NCI-H2081 treated with DMSO at 0.1 percent for 48 hours (cell line): ENCODE data around the gene DNAJC10.
"Not testable (repeated sequence)": the region's sequence is repeated elsewhere in the genome, so short reads cannot be mapped to it uniquely, and the experiment has no call there.

ENCODE experiments used
- DNase-seq: peaks from one replicate; lab custom pipeline; 2025; lab: John Stamatoyannopoulos, UW

DNAJC10 gene

DNA sequence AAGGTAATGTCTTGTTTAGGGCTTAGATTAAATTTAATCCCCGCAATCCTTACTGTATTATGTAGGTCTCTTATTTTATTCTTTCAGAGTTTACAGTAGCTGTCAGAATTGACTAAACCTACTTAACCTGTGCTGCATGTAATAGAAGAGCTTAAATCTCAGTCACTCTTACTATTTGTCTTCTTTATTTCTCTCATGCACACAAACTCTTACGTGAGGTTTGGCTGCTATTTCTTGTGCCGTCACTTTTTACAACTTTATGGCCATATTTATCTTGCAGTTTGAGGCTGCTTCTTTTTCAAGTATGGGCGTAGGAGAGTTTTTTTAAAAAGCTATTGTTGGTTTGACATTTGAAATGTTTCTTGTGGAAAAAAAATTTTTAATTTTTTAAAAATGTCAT is 12.0 kb downstream of the DNAJC10 start:
- no peak for DNase-seq

DNA sequence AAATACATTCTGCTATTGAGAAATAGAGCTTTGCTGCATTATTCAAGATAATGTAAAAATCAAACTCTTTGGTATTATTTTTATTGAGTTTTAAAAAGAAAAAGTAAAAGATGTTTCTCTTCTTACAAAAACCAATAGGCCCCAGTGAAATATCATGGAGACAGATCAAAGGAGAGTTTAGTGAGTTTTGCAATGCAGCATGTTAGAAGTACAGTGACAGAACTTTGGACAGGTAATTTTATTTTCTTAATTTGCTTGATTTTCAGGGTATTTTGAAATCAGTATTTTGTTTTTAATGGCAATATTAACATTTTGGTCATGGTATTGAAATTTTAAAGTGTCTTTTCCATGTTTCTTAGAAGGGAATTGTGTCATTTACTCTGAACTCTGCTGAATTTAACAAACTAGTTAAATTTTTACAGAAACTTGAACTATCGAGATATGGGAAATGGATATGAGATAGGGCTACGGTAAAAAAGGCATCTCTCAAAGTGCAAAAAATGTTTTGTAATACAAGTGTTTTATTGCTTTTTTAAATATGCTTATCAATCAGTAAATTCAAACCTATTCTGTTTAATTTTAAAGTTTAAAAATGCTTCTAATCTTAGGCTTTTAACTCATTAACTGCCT is 13.8 kb downstream of the DNAJC10 start:
- no peak for DNase-seq

DNA sequence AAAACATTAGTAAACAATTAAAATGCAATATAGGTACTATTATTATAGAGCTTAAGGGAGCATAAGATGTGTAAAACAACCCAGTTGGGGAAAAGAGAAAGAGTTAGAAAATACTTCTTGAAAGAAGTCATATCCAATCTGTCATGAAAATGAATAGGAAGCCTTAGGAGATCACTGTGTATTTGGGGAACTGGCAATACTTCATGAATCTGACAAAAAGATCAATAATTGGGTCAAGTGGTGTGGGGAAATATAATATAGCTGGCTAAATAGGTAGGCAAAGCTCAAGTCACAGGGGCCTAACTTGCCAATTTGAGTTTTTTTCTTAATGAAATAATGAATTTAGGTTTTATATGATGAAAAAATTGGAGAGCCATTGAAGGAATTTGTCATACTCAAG is 14.4 kb downstream of the DNAJC10 start:
- no peak for DNase-seq

DNA sequence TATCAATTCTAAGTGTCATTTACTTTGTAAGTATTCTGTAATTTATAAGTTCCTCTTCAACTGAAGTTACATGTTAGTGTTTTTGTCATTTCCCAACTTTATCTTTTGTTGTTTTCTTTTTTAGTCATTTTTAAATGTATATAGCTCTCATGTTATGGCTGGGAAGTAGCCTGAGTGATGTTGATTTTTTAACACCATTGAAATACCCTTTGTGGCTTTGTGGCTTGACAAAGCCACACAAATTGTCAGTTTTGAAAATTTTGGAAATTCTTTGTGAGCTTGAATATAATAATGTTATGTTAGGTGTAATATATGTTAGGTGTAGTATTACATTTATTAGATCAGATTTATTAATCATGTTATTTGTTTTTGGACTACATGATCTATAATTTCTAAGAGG is 16.7 kb downstream of the DNAJC10 start:
- DNase-seq: no peak

DNA sequence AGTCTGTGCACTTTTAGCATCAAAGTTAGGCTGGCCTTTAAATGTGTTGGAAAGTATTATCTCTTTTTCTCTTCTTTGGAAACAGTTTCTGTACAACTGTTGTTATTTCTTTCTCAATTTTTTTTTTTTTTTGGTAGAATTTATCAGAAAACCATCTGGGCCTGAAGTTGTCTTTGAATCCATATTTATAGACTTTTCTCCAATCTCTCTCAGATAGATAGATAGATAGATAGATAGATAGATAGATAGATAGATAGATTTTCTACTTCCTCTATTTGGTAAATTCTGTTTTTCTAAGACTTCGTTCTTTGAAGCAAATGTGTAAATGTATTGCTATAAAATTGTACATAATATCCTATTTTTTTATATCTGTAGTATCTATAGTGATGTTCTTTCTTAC is 17.5 kb downstream of the DNAJC10 start:
- DNase-seq: no peak

DNA sequence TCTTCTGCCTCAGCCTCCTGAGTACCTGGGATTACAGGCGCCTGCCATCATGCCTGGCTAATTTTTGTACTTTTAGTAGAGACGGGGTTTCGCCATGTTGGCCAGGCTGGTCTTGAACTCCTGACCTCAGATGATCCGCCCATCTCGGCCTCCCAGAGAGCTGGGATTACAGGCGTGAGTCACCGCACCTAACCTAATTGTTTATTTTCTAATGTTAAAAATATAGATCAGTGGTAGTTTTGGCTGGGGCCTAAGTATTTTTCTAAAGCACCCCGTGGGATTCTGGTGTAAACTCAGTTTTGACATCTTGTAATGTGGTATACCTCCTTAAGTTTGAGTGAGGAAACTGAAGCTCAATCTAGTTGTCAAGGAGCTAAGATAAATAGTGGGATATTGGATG is 20.8 kb downstream of the DNAJC10 start:
- not testable (repeated sequence) for DNase-seq

DNA sequence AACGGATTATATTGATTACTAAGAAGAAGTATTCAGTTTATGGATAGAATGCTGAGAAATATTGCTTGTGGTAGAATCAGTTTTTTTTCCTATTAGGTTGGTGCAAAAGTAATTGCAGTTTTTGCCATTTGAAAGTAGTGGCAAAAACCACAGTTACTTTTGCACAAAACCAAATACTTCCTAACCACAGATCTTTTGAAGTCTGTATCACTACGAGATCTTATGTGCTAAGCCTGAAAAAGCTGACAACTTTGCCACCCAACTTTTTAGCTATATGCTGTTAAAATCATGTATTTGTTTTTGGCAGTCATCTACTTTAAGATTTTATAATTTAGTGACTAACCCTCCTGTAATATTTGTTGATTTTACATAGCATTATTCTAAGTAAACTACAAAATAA is 24.6 kb downstream of the DNAJC10 start:
- no peak for DNase-seq

DNA sequence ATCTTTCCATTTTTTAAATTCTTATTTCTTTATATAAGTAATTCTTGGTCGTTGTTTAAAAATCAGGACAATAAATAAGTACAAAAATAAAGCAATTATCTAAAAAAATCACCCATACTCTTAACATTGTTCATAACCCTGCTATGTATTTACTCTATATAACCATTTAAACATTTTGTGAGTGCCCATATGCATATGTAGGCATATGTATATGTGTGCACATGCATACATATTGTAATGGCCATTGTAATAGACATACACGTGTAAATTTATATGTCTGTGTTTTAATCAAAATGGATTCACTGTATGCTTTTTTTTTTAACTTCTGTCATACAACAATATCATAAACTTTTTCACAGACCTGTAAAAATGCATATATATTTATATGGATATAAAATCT is 25.6 kb downstream of the DNAJC10 start:
- DNase-seq: no peak

DNA sequence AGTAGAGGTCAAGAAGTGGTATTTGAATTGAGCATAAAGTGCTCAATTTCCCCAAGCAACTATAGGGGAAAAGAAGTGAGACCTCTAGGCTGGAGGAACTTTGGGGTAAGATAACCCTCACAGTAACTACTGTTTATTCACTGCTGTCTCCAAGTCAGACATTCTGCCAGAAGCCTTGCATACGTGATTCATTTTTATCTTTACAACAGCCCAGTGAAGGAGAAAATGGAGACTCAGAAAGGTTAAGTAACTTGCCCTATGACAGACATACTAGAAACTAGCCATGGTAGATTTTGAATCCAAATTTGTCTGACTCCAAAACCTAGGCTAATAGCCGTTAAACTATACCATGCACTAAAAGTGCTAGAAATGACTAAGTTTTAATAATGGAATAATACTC is 28.4 kb downstream of the DNAJC10 start:
- DNase-seq: no peak

DNA sequence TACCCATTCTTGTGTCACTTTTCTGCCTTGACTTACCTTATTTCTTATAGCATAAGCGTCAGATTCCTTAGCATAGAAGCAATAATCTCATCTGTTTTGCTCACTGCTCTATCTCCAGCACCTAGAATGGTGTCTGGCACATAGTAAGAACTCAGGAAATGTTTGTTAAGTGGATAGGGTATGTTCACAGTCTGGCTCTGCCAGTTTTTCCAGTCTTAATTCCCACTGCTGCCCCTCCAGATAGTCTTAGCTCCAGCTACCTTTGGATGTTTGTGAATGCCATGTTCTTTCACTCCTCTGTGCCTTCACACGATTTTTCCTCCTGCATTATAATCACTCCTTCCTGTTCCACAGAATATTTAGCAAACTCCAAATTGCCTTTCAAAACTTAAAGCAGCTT is 29.0 kb downstream of the DNAJC10 start:
- DNase-seq: no peak

DNA sequence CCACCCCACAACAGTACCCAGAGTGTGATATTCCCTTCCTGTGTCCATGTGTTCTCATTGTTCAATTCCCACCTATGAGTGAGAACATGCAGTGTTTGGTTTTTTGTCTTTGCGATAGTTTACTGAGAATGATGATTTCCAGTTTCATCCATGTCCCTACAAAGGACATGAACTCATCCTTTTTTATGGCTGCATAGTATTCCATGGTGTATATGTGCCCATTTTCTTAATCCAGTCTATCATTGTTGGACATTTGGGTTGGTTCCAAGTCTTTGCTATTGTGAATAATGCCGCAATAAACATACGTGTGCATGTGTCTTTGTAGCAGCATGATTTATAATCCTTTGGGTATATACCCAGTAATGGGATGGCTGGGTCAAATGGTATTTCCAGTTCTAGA is 29.8 kb downstream of the DNAJC10 start:
- not testable (repeated sequence) for DNase-seq

DNA sequence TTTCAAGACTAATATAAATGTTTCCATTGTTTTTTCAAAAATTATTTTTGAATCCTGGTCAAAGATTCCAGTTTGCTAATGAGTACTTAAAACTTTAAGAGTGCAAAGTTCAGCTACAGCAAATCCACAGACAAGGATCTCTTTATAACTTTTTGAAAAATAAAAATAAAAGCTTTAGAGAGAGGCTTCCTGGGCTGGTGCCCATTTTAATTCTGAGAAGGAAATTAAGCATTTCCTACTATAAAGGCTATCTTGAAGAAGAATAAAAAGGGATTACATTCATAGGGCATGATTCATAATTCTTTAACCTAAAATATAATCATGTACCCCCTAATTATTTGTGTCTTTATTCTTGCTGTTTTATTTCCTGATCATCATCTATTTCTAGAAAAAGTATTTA is 38.2 kb downstream of the DNAJC10 start:
- no peak for DNase-seq

DNA sequence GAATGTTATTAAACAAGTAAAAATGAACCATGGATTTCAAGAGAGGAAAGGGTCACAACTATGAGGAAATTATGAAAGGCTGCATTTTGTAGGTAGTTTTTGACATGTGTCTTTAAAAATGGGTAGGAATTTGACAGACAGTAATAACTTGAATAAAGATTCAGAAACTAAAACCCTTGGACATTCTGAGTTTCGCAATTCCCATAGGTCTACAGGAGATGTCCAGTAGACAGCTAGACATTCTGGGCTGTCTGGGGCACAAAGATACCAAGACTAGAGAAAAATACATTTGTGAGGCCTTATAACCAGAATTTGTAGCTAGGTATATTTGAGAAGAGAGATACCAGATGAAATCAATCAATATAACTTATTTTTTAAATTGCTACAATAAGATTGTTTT is 42.3 kb downstream of the DNAJC10 start:
- DNase-seq: no peak

DNA sequence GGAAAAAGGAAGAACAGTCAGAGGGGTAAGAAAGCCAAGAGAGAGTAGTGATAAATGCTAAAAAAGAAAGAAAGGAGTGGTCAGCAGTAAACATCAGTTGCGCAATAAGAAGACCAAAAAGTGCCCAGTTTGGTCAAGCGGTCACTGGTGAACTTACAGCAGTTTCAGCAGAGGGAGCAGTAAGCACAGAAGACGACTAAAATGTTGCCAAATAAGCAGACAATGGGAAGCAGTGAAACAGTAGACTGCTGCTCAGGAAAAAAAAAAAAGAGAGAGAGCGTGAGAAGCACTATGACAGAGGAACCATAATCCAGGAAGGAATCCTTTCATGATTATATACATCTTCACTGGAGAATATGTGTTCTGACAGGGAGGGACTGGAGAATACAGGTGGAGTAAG is 45.8 kb downstream of the DNAJC10 start:
- DNase-seq: no peak

DNA sequence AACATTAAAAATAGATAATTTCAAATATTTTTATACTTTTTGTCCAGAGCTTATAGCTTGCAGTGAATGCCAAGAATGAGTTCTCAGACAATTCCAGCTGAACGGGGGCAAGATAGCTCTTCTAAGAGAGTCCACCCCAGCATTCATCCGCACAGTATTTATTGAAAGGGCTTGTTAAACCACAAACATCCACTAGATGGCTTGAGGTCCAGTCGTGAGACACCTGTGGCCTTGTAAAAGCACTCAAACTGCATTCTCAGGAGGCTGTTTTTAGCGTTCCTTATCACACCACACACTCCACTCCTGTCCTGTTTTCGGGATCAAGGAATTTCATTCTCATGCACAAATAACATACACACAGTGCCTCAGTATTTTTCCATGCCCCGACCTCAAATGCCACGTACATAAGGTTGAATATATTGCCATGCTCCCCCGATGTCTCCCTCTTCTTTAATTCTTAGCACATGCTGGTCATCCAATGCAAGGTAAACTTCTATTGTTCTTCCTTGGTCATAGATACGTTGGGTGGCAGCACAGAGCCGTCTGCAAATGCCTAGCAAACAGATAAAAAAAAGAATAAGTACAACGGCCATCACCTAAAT is 47.4 kb downstream of the DNAJC10 start:
- no peak for DNase-seq

DNA sequence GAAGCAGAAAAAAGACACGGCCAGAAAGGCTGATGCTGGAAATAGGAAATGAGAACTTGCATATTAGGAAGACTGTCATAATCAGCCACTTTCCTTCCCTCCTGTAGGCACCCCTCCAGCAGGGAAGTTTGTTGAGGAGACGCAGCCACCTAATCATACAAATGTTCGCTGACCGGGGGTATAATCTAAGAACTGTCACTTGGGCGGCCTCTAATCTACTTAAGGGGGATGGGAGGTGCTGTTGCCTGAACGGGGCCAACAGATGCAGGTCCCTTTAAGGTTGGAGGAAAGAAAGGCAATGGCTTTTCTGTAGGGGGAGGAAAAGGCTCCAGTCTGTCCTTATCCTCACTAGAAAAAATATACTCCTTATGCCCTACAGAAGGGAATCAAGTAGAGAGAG is 50.6 kb downstream of the DNAJC10 start:
- DNase-seq: no peak

DNA sequence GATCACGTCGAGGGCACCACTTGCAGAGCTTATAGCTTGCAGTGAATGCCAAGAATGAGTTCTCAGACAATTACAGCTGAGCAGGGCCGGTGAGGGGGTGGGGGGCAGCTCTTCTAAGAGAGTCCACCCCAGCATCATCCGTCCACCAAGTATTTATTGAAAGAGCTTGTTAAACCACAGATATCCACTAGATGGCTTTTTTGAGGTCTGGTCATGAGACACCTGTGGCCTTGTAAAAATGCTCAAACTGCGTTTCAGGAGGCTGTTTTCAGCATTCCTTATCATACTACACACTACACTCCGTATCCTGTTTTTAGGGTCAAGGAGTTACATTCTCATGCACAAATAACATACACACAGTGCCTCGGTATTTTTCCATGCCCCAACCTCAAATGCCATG is 51.5 kb downstream of the DNAJC10 start:
- no peak for DNase-seq

DNA sequence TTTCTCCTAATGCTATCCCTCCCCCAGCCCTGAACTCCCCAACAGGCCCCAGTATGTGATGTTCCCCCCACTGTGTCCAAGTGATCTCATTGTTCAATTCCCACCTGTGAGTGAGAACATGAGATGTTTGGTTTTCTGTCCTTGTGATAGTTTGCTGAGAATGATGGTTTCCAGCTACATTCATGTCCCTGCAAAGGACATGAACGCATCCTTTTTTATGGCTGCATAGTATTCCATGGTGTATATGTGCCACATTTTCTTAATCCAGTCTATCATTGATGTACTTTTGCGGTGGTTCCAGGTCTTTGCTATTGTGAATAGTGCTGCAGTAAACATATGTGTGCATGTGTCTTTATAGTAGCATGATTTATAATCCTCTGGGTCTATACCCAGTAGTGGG is 52.9 kb downstream of the DNAJC10 start:
- DNase-seq: not testable (repeated sequence)

DNA sequence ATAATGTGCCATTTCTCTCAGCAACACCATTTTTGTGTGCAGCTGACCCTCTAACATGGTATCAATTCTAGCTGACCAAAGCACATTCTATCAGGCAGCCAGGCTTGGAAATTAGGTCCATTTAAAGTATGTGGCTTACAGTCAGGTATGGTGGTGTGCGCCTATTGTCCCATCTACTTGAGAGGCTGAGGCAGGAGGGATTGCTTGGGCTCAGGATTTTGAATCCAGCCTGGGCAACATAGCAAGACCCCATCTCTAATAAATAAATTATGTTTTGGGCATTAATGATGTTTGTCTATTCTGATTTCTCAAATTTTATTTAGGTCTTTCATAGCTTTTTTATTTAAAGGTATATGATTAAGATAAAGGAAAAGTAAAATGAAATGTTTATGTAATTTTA is 63.3 kb downstream of the DNAJC10 start:
- no peak for DNase-seq

DNA sequence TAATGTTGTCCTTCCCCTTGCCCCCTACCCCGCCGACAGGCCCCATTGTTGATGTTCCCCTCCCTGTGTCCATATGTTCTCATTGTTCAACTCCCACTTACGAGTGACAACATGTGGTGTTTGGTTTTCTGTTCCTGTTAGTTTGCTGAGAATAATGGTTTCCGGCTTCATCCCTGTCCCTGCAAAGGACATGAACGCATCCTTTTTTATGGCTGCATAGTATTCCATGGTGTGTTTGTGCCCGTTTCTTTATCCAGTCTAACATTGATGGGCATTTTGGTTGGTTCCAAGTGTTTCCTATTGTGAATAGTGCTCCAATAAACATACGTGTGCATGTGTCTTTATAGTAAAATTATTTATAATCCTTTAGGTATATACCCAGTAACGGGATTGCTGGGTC is 65.0 kb downstream of the DNAJC10 start:
- DNase-seq: not testable (repeated sequence)

DNA sequence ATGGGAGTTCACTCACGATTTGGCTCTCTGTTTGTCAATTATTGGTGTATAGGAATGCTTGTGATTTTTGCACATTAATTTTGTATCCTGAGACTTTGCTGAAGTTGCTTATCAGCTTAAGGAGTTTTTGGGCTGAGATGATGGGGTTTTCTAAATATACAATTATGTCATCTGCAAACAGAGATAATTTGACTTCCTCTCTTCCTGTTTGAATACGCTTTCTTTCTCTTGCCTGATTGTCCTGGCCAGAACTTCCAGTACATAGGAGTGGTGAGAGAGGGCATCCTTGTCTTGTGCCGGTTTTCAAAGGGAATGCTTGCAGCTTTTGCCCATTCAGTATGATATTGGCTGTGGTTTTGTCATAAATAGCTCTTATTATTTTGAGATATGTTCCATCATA is 66.6 kb downstream of the DNAJC10 start:
- DNase-seq: not testable (repeated sequence)

DNA sequence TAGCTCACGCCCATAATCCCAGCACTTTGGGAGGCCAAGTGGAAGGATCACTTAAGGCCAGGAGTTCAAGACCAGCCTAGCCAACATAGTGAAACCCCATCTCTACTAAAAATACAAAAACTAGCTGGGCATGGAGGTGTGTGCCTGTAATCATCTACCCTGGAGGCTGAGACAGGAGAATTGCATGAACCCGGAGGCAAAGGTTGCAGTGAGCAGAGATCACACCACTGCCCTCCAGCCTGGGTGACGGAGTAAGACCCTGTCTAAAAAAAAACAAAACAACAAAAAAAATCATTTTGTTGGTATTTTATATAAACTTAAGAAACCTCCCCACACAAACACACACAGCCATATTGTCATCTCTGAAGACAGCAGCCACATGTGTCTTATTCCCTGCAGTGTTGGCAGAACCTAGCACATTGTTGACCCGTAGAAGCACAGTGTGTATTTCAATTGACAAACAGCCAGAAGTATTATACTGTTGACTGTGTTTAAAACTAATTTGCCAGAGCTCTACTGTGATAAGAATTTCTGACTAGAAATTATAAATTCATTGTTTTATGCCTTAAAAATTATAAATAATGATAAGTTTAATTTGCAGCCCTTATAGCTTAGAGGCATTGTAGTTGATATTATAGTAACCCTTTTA is 68.1 kb downstream of the DNAJC10 start:
- DNase-seq: no peak

DNA sequence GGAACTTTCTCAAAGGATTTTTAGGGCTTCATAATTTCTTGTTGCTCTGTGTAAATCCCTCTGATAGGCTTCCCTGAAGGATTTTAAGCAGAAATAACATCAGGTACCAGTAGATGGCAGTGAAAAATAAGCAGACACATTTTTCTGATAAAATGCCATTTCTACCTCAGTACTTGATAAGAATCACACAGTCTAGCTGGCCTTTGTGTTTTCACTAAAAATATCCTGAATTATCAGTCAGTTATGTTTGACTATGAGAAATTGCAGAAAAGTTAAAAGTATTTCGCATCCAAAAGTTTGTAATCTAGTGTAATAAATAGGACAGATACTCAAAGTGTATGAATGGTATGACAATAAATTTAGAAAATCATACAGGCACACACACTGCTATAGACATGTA is 68.7 kb downstream of the DNAJC10 start:
- no peak for DNase-seq

DNA sequence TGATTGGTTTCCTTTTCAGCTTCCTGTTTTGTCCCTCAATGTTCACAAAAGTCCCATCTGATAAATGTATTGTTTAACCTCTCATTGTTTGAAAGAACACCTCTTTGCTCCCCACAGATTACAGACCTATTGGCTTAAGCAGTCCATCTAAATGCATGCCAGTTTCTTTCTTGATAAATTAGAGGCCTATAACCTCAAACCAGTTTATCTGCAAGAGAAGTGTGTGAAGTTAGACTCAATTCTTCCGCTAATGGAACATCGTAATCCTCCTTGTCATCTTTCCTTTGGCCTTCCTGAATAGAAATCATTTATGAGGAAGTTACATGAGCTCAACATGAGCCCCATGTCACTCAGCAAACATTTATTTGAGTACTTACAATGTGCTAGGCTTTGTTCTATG is 76.4 kb downstream of the DNAJC10 start:
- DNase-seq: no peak
